Stimulated activated naive CD8-positive, alpha-beta T cell treated with anti-CD3 and anti-CD28 coated beads, Interleukin-15, Interleukin-2, amounts not matched to agents 100 ng/mL and 50 ng/mL, for 24 hours (primary cell): ENCODE results near the gene ZNHIT1.
"Not testable (repeated sequence)": the region's sequence is repeated elsewhere in the genome, so short reads cannot be mapped to it uniquely, and the experiment has no call there.

Experiments used
- H3K27ac Mint-ChIP-seq: one replicate; pipeline ENCODE4 v1.8.0; 2021; ENCODE audit warnings: mild to moderate bottlenecking, mixed read lengths
- H3K27me3 Mint-ChIP-seq: one replicate; pipeline ENCODE4 v1.8.0; 2021; ENCODE audit warnings: mixed read lengths
- H3K36me3 Mint-ChIP-seq: one replicate; pipeline ENCODE4 v1.8.0; 2021; ENCODE audit warnings: low read depth, mixed read lengths
- H3K4me1 Mint-ChIP-seq: one replicate; pipeline ENCODE4 v1.8.0; 2021; ENCODE audit warnings: low read depth, mixed read lengths
- H3K4me3 Mint-ChIP-seq: one replicate; pipeline ENCODE4 v1.8.0; 2021; ENCODE audit warnings: mild to moderate bottlenecking, mixed read lengths
- H3K9me3 Mint-ChIP-seq: one replicate; pipeline ENCODE4 v1.8.0; 2021; ENCODE audit warnings: mixed read lengths

The ZNHIT1 gene

GRCh38 chr7:101258243-101258731 is 40.3 kb downstream of the ZNHIT1 start:
- H3K36me3 Mint-ChIP-seq, result no peaks in the 10 kb centered on the region
- H3K27ac Mint-ChIP-seq, result no peak overlapping the region
- H3K4me3 Mint-ChIP-seq, result no peak overlapping the region
- H3K27me3 Mint-ChIP-seq, result peaks cover 6% of the 10 kb centered on the region
- H3K9me3 Mint-ChIP-seq, result no peaks in the 10 kb centered on the region
- H3K4me1 Mint-ChIP-seq, result no peaks in the 10 kb centered on the region

GRCh38 chr7:101264102-101264706 is 46.2 kb downstream of the ZNHIT1 start:
- H3K27me3 Mint-ChIP-seq, result peaks cover 17% of the 10 kb centered on the region
- H3K9me3 Mint-ChIP-seq, result not testable (repeated sequence)

GRCh38 chr7:101265622-101266516 is 47.9 kb downstream of the ZNHIT1 start:
- Mint-ChIP-seq H3K4me1 (peaks cover 5% of the 10 kb centered on the region), H3K36me3 (no peaks in the 10 kb centered on the region), H3K27me3 (peaks cover 17% of the 10 kb centered on the region), H3K27ac (no peak overlapping the region), H3K9me3 (no peaks in the 10 kb centered on the region), H3K4me3 (no peak overlapping the region)

More at GRCh38 chr7:101264102-101264706, 46.2 kb downstream of the ZNHIT1 start:
- H3K36me3 Mint-ChIP-seq, H3K4me3 Mint-ChIP-seq, H3K27ac Mint-ChIP-seq, H3K4me1 Mint-ChIP-seq: not testable (repeated sequence)

GRCh38 chr7:101269664-101270063 is 51.7 kb downstream of the ZNHIT1 start:
- peaks cover 5% of the 10 kb centered on the region for H3K4me1 Mint-ChIP-seq
- H3K27me3 Mint-ChIP-seq, result peaks cover 23% of the 10 kb centered on the region
- no peak overlapping the region for H3K27ac Mint-ChIP-seq
- no peaks in the 10 kb centered on the region for H3K36me3 Mint-ChIP-seq
- H3K4me3 Mint-ChIP-seq, result no peak overlapping the region
- H3K9me3 Mint-ChIP-seq, result no peaks in the 10 kb centered on the region

- Mint-ChIP-seq H3K27ac (no peak overlapping the region), H3K4me3 (no peak overlapping the region), H3K36me3 (no peaks in the 10 kb centered on the region), H3K4me1 (peaks cover 2% of the 10 kb centered on the region), H3K27me3 (peaks cover 14% of the 10 kb centered on the region), H3K9me3 (no peaks in the 10 kb centered on the region)
Measured at GRCh38 chr7:101271021-101271420, 53.1 kb downstream of the ZNHIT1 start.

- Mint-ChIP-seq H3K9me3 (no peaks in the 10 kb centered on the region), H3K36me3 (no peaks in the 10 kb centered on the region), H3K4me3 (no peak overlapping the region), H3K27me3 (peaks cover 22% of the 10 kb centered on the region), H3K4me1 (no peaks in the 10 kb centered on the region), H3K27ac (no peak overlapping the region)
Measured at GRCh38 chr7:101273206-101273605, 55.2 kb downstream of the ZNHIT1 start.
